A172 (cell line): Measurements from ENCODE around the gene RETNLB. TPM values are rescaled to one million over a fixed set of nuclear protein-coding genes. Genes with fewer than 3 reads are reported as not detected.

Experiments used
- total RNA-seq: library from RNA; depleted of rRNA; stranded (reverse); fragments of >200 nt; shearing (Covaris generic); gene quantifications from 2 replicates; pipeline ENCODE4 v1.2.3, GENCODE V29; 2014; rRNA removed

The RETNLB gene
- total RNA-seq, 1 experiment from 2014 or later = not detected

Other genes with a start within 250 kb of the RETNLB start
- 1.7 and 2.0 TPM in 2 replicates for gene MYH15, start 246.8 kb downstream of the RETNLB start, total RNA-seq
- 60.7 and 75.9 TPM in 2 replicates for gene CIP2A, start 168.0 kb downstream of the RETNLB start, total RNA-seq
- gene DZIP3, start 167.7 kb downstream of the RETNLB start, total RNA-seq = 19.4 and 19.8 TPM in 2 replicates
- not detected in 2 replicates for gene TRAT1, start 65.4 kb upstream of the RETNLB start, total RNA-seq
- gene GUCA1C, start 196.5 kb upstream of the RETNLB start, total RNA-seq = not detected in 2 replicates